Measurements from ENCODE around the gene HS3ST1.

HS3ST1 gene

GRCh38 chr4:11426731-11427120 is 2.0 kb downstream of the HS3ST1 start:
- no peak for TF ChIP-seq POLR2A (IDR thresholded peaks at IDR 0.05; ENCODE audit: low read depth, low read length)
- FAIRE-seq (no peak), DNase-seq (ENCODE audit: insufficient read length, low spot score) (no peak)

GRCh38 chr4:11426003-11426402 is 2.7 kb downstream of the HS3ST1 start:
- TF ChIP-seq POLR2A (IDR thresholded peaks at IDR 0.05; ENCODE audit: low read depth, low read length), result no peak
- DNase-seq (ENCODE audit: insufficient read length, low spot score) (no peak), FAIRE-seq (no peak)

- FAIRE-seq, result no peak
- TF ChIP-seq POLR2A (IDR thresholded peaks at IDR 0.05; ENCODE audit: low read depth, low read length), result no peak
- no peak for DNase-seq (ENCODE audit: insufficient read length, low spot score)
These were observed 3.8 kb downstream of the HS3ST1 start for GRCh38 chr4:11424856-11425255.

- DNase-seq (ENCODE audit: insufficient read length, low spot score) (no peak), FAIRE-seq (no peak)
- TF ChIP-seq POLR2A (IDR thresholded peaks at IDR 0.05; ENCODE audit: low read depth, low read length), result no peak
These were observed 4.7 kb downstream of the HS3ST1 start for GRCh38 chr4:11424000-11424399.

GRCh38 chr4:11423465-11423864 is 5.2 kb downstream of the HS3ST1 start:
- TF ChIP-seq POLR2A (IDR thresholded peaks at IDR 0.05; ENCODE audit: low read depth, low read length), result no peak
- no peak for DNase-seq (ENCODE audit: insufficient read length, low spot score)
- FAIRE-seq, result no peak

- no peak for TF ChIP-seq POLR2A (IDR thresholded peaks at IDR 0.05; ENCODE audit: low read depth, low read length)
- no peak for FAIRE-seq
These were observed 7.6 kb downstream of the HS3ST1 start for GRCh38 chr4:11421116-11421515.

GRCh38 chr4:11420327-11420726 is 8.4 kb downstream of the HS3ST1 start:
- FAIRE-seq (no peak), DNase-seq (ENCODE audit: insufficient read length, low spot score) (no peak)
- TF ChIP-seq POLR2A (IDR thresholded peaks at IDR 0.05; ENCODE audit: low read depth, low read length), result no peak

More at GRCh38 chr4:11421116-11421515, 7.6 kb downstream of the HS3ST1 start:
- no peak for DNase-seq (ENCODE audit: insufficient read length, low spot score)

- TF ChIP-seq POLR2A (IDR thresholded peaks at IDR 0.05; ENCODE audit: low read depth, low read length), result no peak
- no peak for FAIRE-seq
- DNase-seq (ENCODE audit: insufficient read length, low spot score), result no peak
These were observed 10.1 kb downstream of the HS3ST1 start for GRCh38 chr4:11418610-11419009.

- no peak for DNase-seq (ENCODE audit: insufficient read length, low spot score)
- no peak for FAIRE-seq
- TF ChIP-seq POLR2A (IDR thresholded peaks at IDR 0.05; ENCODE audit: low read depth, low read length), result no peak
These were observed 12.0 kb downstream of the HS3ST1 start for GRCh38 chr4:11416767-11417113.

GRCh38 chr4:11416071-11416766 is 12.5 kb downstream of the HS3ST1 start:
- TF ChIP-seq POLR2A (IDR thresholded peaks at IDR 0.05; ENCODE audit: low read depth, low read length), result no peak
- FAIRE-seq, result no peak
- DNase-seq (ENCODE audit: insufficient read length, low spot score), result no peak

- FAIRE-seq, result no peak
- no peak for DNase-seq (ENCODE audit: insufficient read length, low spot score)
These were observed 13.2 kb downstream of the HS3ST1 start for GRCh38 chr4:11415409-11416070.

GRCh38 chr4:11412211-11412610 is 16.5 kb downstream of the HS3ST1 start:
- FAIRE-seq, result no peak
- TF ChIP-seq POLR2A (IDR thresholded peaks at IDR 0.05; ENCODE audit: low read depth, low read length), result no peak
- no peak for DNase-seq (ENCODE audit: insufficient read length, low spot score)

More at GRCh38 chr4:11415409-11416070, 13.2 kb downstream of the HS3ST1 start:
- TF ChIP-seq POLR2A (IDR thresholded peaks at IDR 0.05; ENCODE audit: low read depth, low read length), result no peak

GRCh38 chr4:11409632-11410031 is 19.1 kb downstream of the HS3ST1 start:
- DNase-seq (ENCODE audit: insufficient read length, low spot score) (no peak), FAIRE-seq (no peak)
- TF ChIP-seq POLR2A (IDR thresholded peaks at IDR 0.05; ENCODE audit: low read depth, low read length), result no peak

GRCh38 chr4:11408233-11408967 is 20.3 kb downstream of the HS3ST1 start:
- DNase-seq (ENCODE audit: insufficient read length, low spot score) (no peak), FAIRE-seq (no peak)
- no peak for TF ChIP-seq POLR2A (IDR thresholded peaks at IDR 0.05; ENCODE audit: low read depth, low read length)

Data from H54 (cell line).